Effector CD4-positive, alpha-beta T cell (primary cell): ENCODE data around the gene PKDCC.
"Not testable (repeated sequence)": the region's sequence is repeated elsewhere in the genome, so short reads cannot be mapped to it uniquely, and the experiment has no call there.

ENCODE experiments used
- DNase-seq: peaks from one replicate; pipeline ENCODE4 v3.0.0-alpha.2; 2020

Gene PKDCC

GRCh38 chr2:42065753-42066152 lies 17.9 kb downstream of the PKDCC start:
- DNase-seq, result not testable (repeated sequence)

- DNase-seq, result not testable (repeated sequence)
Observed at GRCh38 chr2:42067001-42067400, 19.2 kb downstream of the PKDCC start.

DNA sequence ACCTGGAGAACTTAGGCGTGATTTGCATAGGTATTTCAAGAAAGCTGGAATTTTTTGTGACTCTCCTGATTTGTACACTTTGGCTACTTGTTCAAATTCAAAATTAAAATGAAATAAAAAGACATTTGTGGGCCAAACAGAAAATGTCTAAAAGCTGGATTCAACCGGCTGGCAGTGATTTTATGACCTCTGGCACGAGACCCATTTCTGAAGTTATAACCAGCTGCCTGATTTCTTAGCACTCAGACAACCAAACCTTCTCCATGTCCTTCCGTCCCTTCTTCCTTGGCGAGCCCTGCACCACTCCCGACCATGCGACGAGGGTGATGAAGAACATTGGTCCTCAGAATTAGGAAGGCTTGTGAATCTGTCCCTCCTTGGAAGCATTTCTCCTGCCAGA lies 19.7 kb downstream of the PKDCC start:
- DNase-seq, result no peak

DNA sequence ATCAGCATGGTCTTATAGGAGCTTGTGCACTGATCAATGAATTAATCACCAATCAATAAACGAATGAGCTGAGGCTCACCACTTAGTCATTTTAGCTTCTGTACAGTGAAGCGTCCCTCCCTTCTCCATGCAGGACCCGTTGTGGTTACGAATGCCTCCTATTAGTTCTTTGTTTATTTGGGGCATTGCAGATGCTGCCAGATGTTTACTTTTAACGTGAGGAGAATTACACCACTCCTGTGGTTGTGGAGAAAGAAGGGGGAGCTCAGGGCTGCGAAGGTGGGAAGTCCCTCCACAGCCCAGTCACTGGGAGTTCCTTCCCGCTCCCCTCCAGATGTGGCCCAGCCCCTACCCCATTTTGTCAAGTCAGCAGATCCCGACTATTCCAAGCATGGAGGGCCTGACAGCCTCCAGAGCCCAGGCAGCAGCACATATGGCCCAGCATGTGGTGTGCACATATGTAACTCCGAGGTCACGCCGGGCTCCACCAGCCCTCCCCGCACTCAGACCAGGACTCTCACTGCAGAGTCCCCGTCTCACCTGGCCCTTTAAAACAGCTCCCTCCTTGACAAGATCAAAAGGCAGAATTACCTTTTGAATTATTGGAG lies 20.9 kb downstream of the PKDCC start:
- DNase-seq, result no peak

DNA sequence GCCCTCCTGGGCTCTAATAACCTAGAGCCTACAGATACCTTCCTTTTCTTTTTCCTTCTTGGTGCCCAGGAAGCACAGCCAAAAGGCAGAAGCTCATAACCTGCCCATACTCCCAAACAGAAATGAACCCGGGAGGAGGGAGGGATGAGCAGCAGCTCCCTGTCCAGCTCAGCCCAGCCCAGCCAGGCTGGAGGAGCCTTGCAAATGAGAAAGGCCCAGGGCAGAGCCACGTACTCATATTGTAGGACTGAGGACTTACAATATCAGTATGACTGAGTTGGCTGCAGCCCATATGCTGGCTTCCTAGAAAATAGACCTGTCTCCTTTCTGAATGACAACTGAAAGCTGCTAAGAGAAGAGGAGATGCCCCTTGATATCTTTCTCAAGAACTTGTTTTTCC lies 21.7 kb downstream of the PKDCC start:
- no peak for DNase-seq

DNA sequence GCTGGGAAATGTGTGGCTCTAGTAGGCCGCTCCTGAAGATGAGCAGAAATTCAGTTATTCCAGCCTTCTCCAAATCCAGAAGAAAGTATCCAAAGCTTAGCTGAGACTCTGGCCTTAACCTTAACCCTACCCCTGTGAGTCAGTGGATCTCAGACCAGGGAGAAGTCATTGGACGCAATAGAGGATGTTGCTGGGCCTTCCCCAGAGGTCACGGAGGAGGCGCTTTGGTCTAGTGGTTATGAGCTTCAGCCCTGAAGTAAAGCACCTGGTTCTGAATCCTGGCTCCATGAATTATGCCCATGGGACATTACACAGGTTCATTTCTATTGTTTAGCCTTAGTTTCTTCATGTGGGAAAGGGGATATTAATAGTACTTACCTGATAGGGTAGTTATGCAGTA lies 24.0 kb downstream of the PKDCC start:
- DNase-seq, result no peak

- DNase-seq, result no peak
Observed at GRCh38 chr2:42072349-42073118, 24.7 kb downstream of the PKDCC start.

GRCh38 chr2:42073739-42074503 lies 26.1 kb downstream of the PKDCC start:
- no peak for DNase-seq

DNA sequence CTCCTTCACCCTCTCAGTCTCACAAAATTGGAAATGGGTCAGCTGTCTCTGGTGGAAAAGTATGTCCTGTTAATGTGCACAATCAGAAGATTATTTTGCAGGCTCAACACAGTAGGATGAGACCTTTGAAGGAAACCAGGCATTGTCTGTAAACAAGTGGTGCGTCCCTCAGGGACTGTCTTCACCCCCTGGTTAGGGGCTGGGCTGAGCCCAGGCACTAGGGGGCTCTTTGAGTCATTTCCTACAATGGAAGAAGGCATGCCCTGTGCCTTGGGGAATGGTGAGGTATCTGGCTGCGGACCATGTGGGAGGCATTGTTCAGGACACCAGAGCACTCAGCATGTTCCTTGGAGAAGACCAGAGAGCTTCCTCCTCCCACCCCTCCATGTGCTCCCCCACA lies 26.8 kb downstream of the PKDCC start:
- DNase-seq, result no peak

GRCh38 chr2:42076357-42077225 lies 28.8 kb downstream of the PKDCC start:
- DNase-seq, result no peak

- DNase-seq, result no peak
Observed at GRCh38 chr2:42077343-42077742, 29.5 kb downstream of the PKDCC start.

DNA sequence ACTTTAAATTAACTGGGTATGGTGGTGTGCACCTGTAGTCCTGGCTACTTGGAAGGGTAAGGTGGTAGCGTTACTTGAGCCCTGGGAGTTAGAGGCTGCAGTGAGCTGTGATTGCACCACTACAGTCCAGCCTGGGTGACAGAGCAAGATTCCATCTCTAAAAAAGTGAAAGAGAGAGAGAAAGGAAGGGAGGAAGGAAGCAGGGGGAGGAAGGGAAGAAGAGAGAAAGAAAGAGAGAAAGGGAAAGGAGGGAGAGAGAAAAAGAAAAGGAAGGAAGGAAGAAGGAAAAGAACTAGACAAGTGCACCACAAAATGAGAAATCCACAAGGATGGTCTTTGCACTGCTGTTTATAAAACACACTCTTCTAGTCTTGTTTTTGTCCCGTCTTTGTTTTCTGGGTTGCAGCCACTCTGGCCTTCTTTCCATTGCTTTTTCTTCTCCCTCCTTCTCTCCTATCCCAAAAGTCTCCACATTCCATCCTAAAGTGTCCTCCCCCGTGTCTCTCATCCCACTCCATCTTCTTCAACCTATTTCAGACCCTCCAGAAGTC lies 32.0 kb downstream of the PKDCC start:
- DNase-seq, result no peak

DNA sequence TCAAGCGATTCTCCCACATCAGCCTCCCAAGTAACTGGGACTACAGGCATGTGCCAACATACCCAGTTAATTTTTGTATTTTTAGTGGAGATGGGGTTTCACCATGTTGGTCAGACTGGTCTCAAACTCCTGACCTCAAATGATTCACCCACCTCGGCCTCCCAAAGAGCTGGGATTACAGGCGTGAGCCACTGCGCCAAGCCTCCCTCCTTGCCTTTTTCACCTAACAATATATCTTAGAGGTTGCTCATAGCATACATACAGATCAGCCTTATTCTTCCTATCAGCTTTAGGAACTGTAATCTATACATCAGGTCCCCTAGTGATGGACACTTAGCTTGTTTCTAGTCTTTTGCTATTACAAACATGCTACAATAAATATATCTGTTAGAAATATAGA lies 33.3 kb downstream of the PKDCC start:
- DNase-seq, result not testable (repeated sequence)

GRCh38 chr2:42082016-42082415 lies 34.2 kb downstream of the PKDCC start:
- DNase-seq, result no peak

- DNase-seq, result no peak
Observed at GRCh38 chr2:42084231-42084671, 36.4 kb downstream of the PKDCC start.

DNA sequence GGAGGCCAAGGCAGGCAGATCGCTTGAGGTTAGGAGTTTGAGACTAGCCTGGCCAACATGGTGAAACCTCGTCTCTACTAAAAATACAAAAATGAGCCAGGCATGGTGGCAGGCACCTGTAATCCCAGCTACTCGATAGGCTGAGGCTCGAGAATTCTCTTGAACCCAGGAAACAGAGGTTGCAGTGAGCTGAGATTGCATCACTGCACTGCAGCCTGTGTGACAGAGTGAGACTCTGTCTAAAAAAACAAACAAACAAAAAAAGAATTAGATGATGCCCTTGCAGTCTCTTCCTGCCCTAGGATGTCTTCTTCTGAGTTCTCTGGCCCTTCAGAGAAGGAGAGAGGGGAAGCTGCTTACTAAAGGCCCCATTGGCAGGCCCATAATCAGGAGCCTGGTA lies 37.2 kb downstream of the PKDCC start:
- DNase-seq, result not testable (repeated sequence)

GRCh38 chr2:42085706-42086487 lies 38.1 kb downstream of the PKDCC start:
- no peak for DNase-seq

GRCh38 chr2:42086500-42086953 lies 38.7 kb downstream of the PKDCC start:
- no peak for DNase-seq

- no peak for DNase-seq
Observed at GRCh38 chr2:42087137-42087856, 39.5 kb downstream of the PKDCC start.

GRCh38 chr2:42087857-42088195 lies 40.0 kb downstream of the PKDCC start:
- no peak for DNase-seq

GRCh38 chr2:42089340-42089925 lies 41.6 kb downstream of the PKDCC start:
- no peak for DNase-seq
